Ovary (tissue), 3 donors: ENCODE data around the gene GASK1A.

Source experiments
- EP300 ChIP-seq: sonication (generic); formaldehyde crosslinking; IDR thresholded peaks from one replicate; pipeline ENCODE4 v1.6.1; 2017; ENCODE audit warnings: antibody characterized with exemption
- TF ChIP-seq, protein P1 (sequence below), 3 donors: fragments of 450-650 bp in 2 of 3; fragments of 200-600 bp in 1 of 3; IDR thresholded peaks; one replicate each; pipeline versions ENCODE4 v1.5.1 to v1.8.0; 2016 to 2022; ENCODE audit warnings: antibody characterized with exemption in 3 of 3, mild to moderate bottlenecking in 1 of 3
- donor health status: DM: no; HTN: no; CAD: no.

DNA sequence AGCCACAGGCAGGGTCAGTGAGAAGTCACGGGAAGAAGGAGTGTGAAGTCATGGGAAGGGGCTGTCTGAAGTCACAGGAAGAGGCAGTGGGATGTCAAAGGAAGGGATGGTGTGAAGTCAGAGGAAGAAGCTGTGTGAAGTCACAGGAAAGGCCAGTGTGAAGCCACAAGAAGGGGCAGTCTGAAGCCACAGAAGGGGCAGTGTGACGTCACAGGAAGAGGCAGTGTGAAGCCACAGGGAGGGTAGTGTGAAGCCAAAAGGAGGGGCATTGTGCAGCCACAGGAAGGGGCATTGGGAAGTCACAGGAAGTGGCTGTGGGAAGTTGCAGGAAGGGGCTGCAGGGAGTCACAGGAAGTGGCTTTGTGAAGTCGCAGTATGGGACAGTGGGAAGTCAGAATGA, 35.1 kb downstream of the GASK1A start:
- no peak for TF ChIP-seq EP300
- TF ChIP-seq, protein P1, sequence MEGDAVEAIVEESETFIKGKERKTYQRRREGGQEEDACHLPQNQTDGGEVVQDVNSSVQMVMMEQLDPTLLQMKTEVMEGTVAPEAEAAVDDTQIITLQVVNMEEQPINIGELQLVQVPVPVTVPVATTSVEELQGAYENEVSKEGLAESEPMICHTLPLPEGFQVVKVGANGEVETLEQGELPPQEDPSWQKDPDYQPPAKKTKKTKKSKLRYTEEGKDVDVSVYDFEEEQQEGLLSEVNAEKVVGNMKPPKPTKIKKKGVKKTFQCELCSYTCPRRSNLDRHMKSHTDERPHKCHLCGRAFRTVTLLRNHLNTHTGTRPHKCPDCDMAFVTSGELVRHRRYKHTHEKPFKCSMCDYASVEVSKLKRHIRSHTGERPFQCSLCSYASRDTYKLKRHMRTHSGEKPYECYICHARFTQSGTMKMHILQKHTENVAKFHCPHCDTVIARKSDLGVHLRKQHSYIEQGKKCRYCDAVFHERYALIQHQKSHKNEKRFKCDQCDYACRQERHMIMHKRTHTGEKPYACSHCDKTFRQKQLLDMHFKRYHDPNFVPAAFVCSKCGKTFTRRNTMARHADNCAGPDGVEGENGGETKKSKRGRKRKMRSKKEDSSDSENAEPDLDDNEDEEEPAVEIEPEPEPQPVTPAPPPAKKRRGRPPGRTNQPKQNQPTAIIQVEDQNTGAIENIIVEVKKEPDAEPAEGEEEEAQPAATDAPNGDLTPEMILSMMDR (IDR thresholded peaks at IDR 0.05) = no peak
